ENCODE data around the gene GNAI1.

Gene GNAI1

GRCh38 chr7:80247891-80248290, 113.3 kb downstream of the GNAI1 start:
- H3K36me3 ChIP-seq = no peaks in the 10 kb centered on the region
- TF ChIP-seq CTCF (IDR thresholded peaks at IDR 0.05; ENCODE audit: low read depth, low read length) = no peak
- no peak overlapping the region for H3K27ac ChIP-seq
- DNase-seq = no peak
- H3K4me3 ChIP-seq (ENCODE audit: low read depth, low read length) = no peak overlapping the region
- no peaks in the 10 kb centered on the region for H3K9me3 ChIP-seq (ENCODE audit: severe bottlenecking)
- no peaks in the 10 kb centered on the region for H3K27me3 ChIP-seq (ENCODE audit: insufficient read depth, low read depth, severe bottlenecking)

DNA sequence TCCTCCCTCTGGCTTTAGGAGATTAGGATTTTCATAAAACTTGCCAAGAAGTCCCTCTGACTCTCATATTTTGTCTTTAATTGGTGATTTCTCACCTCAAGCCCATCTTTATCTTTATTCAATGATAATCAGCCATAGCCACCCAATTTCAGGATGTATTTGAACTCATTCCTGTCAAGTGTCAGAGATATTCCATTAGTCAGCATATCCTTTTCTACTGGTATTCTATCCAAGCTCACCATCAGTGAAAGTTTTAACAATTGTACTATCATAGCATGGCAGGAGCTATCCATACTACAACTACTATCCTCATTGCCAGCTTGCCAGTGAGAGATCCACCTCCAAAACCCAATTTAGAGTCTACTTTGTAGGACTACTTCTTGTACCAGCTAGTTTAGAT, 114.6 kb downstream of the GNAI1 start:
- Histone ChIP-seq H3K9me3 (ENCODE audit: severe bottlenecking) (no peaks in the 10 kb centered on the region), H3K27ac (no peak overlapping the region), H3K36me3 (no peaks in the 10 kb centered on the region), H3K4me3 (ENCODE audit: low read depth, low read length) (no peak overlapping the region), H3K27me3 (ENCODE audit: insufficient read depth, low read depth, severe bottlenecking) (no peaks in the 10 kb centered on the region)
- DNase-seq = no peak
- no peak for TF ChIP-seq CTCF (IDR thresholded peaks at IDR 0.05; ENCODE audit: low read depth, low read length)

DNA sequence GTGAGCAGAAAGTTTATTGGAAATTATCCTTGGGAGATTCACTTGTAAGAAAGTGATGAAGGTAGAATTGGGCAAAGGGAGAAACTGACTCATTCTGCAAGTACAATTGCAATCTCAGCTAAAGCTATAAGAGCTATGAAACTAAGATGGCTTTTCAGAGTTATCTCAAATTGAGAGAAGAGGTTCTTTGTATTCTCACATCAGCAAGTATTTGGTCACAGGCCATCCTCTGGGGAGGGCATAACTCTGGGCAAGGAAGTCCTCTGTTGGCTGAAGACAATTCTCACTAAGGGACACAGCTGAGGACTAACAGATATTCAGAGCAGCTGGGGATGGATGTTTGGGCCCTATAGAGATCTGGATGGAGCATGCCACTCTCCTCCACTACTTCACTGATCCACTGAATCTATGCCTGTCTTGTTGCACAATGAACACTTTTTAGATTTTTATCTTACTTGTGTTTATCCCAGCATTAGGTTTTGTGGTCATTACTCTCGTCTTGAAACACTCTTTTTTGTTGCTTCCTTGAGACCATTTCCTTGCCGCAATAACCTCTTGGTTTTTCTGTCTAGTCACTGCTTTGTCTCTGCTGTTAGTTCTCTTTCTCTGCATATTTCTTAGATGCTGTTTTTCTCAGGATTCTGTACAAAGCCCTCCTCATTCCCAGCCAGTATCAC, 115.1 kb downstream of the GNAI1 start:
- DNase-seq = no peak
- no peaks in the 10 kb centered on the region for H3K9me3 ChIP-seq (ENCODE audit: severe bottlenecking)
- no peaks in the 10 kb centered on the region for H3K36me3 ChIP-seq
- no peak overlapping the region for H3K4me3 ChIP-seq (ENCODE audit: low read depth, low read length)
- H3K27ac ChIP-seq = no peak overlapping the region
- TF ChIP-seq CTCF (IDR thresholded peaks at IDR 0.05; ENCODE audit: low read depth, low read length) = no peak
- no peaks in the 10 kb centered on the region for H3K27me3 ChIP-seq (ENCODE audit: insufficient read depth, low read depth, severe bottlenecking)

DNA sequence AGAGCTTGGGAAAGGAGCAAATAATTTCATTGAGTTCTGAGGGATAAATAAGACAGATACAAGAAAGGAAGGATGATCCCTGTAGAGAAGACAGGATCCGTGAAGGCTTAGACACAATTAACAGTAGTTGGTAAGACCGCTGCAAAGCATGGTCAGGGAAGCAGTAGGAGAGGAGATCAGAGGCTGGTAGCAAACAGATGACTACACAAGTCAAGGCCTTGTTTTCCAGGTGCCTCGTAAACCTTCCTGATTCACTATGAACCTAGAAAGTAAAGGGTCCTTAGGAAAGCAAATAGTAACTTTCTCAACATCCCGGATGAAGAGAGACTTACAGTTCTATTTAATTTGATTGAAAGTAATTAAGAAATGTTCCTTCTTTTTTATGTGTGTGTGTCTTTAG, 118.6 kb downstream of the GNAI1 start:
- no peak overlapping the region for H3K27ac ChIP-seq
- H3K9me3 ChIP-seq (ENCODE audit: severe bottlenecking) = no peaks in the 10 kb centered on the region
- no peak for DNase-seq
- H3K27me3 ChIP-seq (ENCODE audit: insufficient read depth, low read depth, severe bottlenecking) = no peaks in the 10 kb centered on the region
- TF ChIP-seq CTCF (IDR thresholded peaks at IDR 0.05; ENCODE audit: low read depth, low read length) = no peak
- H3K4me3 ChIP-seq (ENCODE audit: low read depth, low read length) = no peak overlapping the region
- no peaks in the 10 kb centered on the region for H3K36me3 ChIP-seq

GRCh38 chr7:80253653-80254052, 119.0 kb downstream of the GNAI1 start:
- no peak overlapping the region for H3K27ac ChIP-seq
- TF ChIP-seq CTCF (IDR thresholded peaks at IDR 0.05; ENCODE audit: low read depth, low read length) = no peak
- H3K36me3 ChIP-seq = no peaks in the 10 kb centered on the region
- DNase-seq = no peak
- no peaks in the 10 kb centered on the region for H3K9me3 ChIP-seq (ENCODE audit: severe bottlenecking)
- no peak overlapping the region for H3K4me3 ChIP-seq (ENCODE audit: low read depth, low read length)
- H3K27me3 ChIP-seq (ENCODE audit: insufficient read depth, low read depth, severe bottlenecking) = no peaks in the 10 kb centered on the region

DNA sequence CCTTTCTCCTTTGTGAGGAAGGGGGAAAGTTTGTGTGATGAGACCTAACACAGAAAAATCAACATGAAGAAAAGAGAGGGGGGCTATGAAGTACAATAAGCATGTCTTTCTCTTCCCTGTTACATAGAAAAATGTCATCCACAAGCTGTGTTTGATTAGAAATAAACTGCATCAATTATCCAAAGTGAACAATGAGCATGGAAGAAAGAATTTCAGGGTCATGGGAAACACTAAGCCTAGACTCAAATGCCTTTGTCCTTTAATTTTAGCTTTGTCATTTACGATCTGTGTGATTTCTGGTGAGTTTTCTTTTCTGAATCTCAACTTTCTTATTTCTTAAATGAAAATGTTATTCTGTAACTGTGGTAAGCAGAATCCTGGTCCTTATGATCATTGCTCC, 121.0 kb downstream of the GNAI1 start:
- Histone ChIP-seq H3K27ac (no peak overlapping the region), H3K4me3 (ENCODE audit: low read depth, low read length) (no peak overlapping the region), H3K27me3 (ENCODE audit: insufficient read depth, low read depth, severe bottlenecking) (no peaks in the 10 kb centered on the region), H3K36me3 (no peaks in the 10 kb centered on the region), H3K9me3 (ENCODE audit: severe bottlenecking) (no peaks in the 10 kb centered on the region)
- DNase-seq = no peak
- no peak for TF ChIP-seq CTCF (IDR thresholded peaks at IDR 0.05; ENCODE audit: low read depth, low read length)

All from WERI-Rb-1 (cell line).